Panc1 (cell line): Measurements from ENCODE around the gene MSI2. TPM values are rescaled to one million over a fixed set of nuclear protein-coding genes. Genes with fewer than 3 reads are reported as not detected.

Source experiments
- ATAC-seq: fragments of 200-7000 bp; cut with Tn5 transposase; 2 replicates; pipeline ENCODE4 v1.9.1; 2020; ENCODE audit warnings: mild to moderate bottlenecking, moderate library complexity
- BruUV-seq: library from RNA; stranded (reverse); fragments of 400-500 nt; replicated peaks from 2 replicates; lab custom pipeline; 2021; lab: Mats Ljungman, UMichigan
- CTCF ChIA-PET: fragments of 300-600 bp; sonication (Branson Sonifier 250); formaldehyde crosslinking; loops from one replicate; lab custom pipeline; 2022; ENCODE audit warnings: antibody characterized with exemption; lab: Charles Lee
- POLR2A ChIA-PET: fragments of 300-600 bp; sonication (Branson Sonifier 250); formaldehyde crosslinking; loops from one replicate; lab custom pipeline; 2022; ENCODE audit warnings: antibody characterized with exemption; lab: Charles Lee
- DNase-seq: peaks from one replicate; pipeline ENCODE4 v3.0.0-alpha.2; 2010; ENCODE audit warnings: low read depth, low spot score
- H3K27ac ChIP-seq: 2 replicates; pipeline ENCODE4 v1.5.1; 2011; ENCODE audit warnings: mild to moderate bottlenecking, low read length, inconsistent platforms
- H3K27me3 ChIP-seq: fragments of 200-500 bp; sonication (Bioruptor generic); 2 replicates; pipeline ENCODE4 v1.6.0; 2014; ENCODE audit warnings: low read length, inconsistent platforms; ENCODE audit not compliant: control insufficient read depth, insufficient read depth
- H3K36me3 ChIP-seq: fragments of 200-500 bp; sonication (Bioruptor generic); 2 replicates; pipeline ENCODE4 v1.5.1; 2014; ENCODE audit warnings: inconsistent platforms, mild to moderate bottlenecking, low read length, moderate library complexity; ENCODE audit not compliant: control insufficient read depth, insufficient read depth
- H3K4me1 ChIP-seq: 2 replicates; pipeline ENCODE4 v1.5.1; 2011; ENCODE audit warnings: inconsistent platforms, mild to moderate bottlenecking, low read length, moderate library complexity; ENCODE audit not compliant: control insufficient read depth, insufficient read depth
- H3K4me3 ChIP-seq, 2 experiments: 2 replicates each; pipeline ENCODE4 v1.5.1; 2011 to 2012; ENCODE audit warnings: low read depth in 2 of 2, low read length in 2 of 2, mild to moderate bottlenecking in 2 of 2, inconsistent platforms in 1 of 2, moderate library complexity in 1 of 2
- H3K9me3 ChIP-seq: fragments of 200-500 bp; sonication (Bioruptor generic); 2 replicates; pipeline ENCODE4 v1.5.1; 2014; ENCODE audit warnings: low read depth, mild to moderate bottlenecking, inconsistent platforms, low read length, moderate library complexity; ENCODE audit not compliant: control insufficient read depth, insufficient read depth
- CTCF ChIP-seq: fragments of 450-650 bp; IDR thresholded peaks from 2 replicates; pipeline ENCODE4 v1.5.1; 2017; ENCODE audit warnings: mild to moderate bottlenecking
- POLR2AphosphoS5 ChIP-seq: IDR thresholded peaks from 2 replicates; pipeline ENCODE4 v1.6.1; 2012; ENCODE audit warnings: mild to moderate bottlenecking, low read depth, low read length, moderate library complexity
- REST ChIP-seq, 2 experiments: IDR thresholded peaks; 2 replicates each; pipeline ENCODE4 v1.6.1; 2011 to 2012; ENCODE audit warnings: low read depth in 2 of 2, control low read depth in 1 of 2, low read length in 1 of 2, mild to moderate bottlenecking in 1 of 2, moderate library complexity in 1 of 2; ENCODE audit not compliant: insufficient read depth in 1 of 2
- SIN3A ChIP-seq: IDR thresholded peaks from 2 replicates; pipeline ENCODE4 v1.6.1; 2012; ENCODE audit warnings: low read depth, mild to moderate bottlenecking, low read length, moderate library complexity, borderline replicate concordance; ENCODE audit not compliant: insufficient read depth
- TCF7L2 ChIP-seq: IDR thresholded peaks from 2 replicates; pipeline ENCODE4 v1.6.1; 2011; ENCODE audit warnings: mild to moderate bottlenecking, low read depth, low read length, inconsistent platforms
- in situ Hi-C: cut with HindIII; loops from 2 replicates; pipeline ENCODE4 v1.10.0; 2016; ENCODE audit warnings: low sequenced_read_pairs, low pct_unique_long_range_greater_than_20kb
- intact Hi-C: fragments of 100-400 bp; cut with micrococcal nuclease; formaldehyde crosslinking; loops from one replicate; pipeline ENCODE4 v1.10.0; 2022; ENCODE audit not compliant: unreplicated experiment
- total RNA-seq: library from RNA; stranded (reverse); gene quantifications from one replicate; pipeline ENCODE4 v1.2.1, GENCODE V29; 2021; ENCODE audit not compliant: unreplicated experiment

MSI2 gene
- total RNA-seq, 1 experiment from 2014 or later = 38.5 TPM

GRCh38 chr17:57522042-57523005 is 266.0 kb downstream of the MSI2 start:
- Histone ChIP-seq H3K36me3 (no peaks in the 10 kb centered on the region), H3K27ac (no peak overlapping the region), H3K27me3 (no peaks in the 10 kb centered on the region), H3K4me1 (no peaks in the 10 kb centered on the region), H3K4me3 (no peak overlapping the region), H3K9me3 (no peaks in the 10 kb centered on the region)
- DNase-seq = no peak
- BruUV-seq = no TSS peak
- CTCF ChIA-PET = no interaction called here
- POLR2A ChIA-PET = no interaction called here
- in situ Hi-C loops = no loop called here
- no peak for TF ChIP-seq SIN3A
- TF ChIP-seq REST (IDR thresholded peaks at IDR 0.05; ENCODE audit: insufficient read depth in 1 of 2, low read depth in 2 of 2, low read length in 1 of 2) = no peak
- TF ChIP-seq TCF7L2 = no peak
- TF ChIP-seq CTCF = no peak
- TF ChIP-seq POLR2AphosphoS5 = no peak
- ATAC-seq = no peak
- intact Hi-C loops = no loop called here

- Histone ChIP-seq H3K27me3 (no peaks in the 10 kb centered on the region), H3K36me3 (no peaks in the 10 kb centered on the region), H3K4me3 (no peak overlapping the region), H3K27ac (no peak overlapping the region), H3K4me1 (no peaks in the 10 kb centered on the region), H3K9me3 (no peaks in the 10 kb centered on the region)
- in situ Hi-C loops (no loop called here), intact Hi-C loops (no loop called here)
- DNase-seq = no peak
- CTCF ChIA-PET = no interaction called here
- TF ChIP-seq POLR2AphosphoS5 (no peak), SIN3A (no peak), TCF7L2 (no peak), CTCF (no peak), REST (IDR thresholded peaks at IDR 0.05; ENCODE audit: insufficient read depth in 1 of 2, low read depth in 2 of 2, low read length in 1 of 2) (no peak)
- ATAC-seq = no peak
- BruUV-seq = no TSS peak
- POLR2A ChIA-PET = no interaction called here
These were observed 267.8 kb downstream of the MSI2 start for GRCh38 chr17:57523926-57524632.
